ENCODE results near the gene ADAMTS17.

The ADAMTS17 gene

DNA sequence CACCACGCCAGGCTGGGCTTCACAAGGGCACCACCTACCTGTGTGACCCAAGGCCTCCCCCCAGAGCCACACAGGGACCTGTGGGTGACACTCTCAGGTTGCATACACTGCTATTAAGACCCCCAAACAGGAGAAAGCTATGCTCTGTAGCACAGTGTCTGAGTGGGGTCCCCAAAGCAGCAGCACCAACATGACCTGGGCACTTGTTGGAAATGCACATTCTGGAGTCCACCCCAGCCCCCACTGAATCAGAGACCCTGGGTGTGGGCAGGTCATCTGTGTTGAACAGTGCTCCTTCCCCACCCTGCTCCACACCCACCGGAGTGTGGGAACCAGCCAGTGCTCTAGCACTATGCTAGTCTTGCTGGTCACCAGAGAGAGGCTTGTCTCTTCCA is 76.1 kb downstream of the ADAMTS17 start:
- TF ChIP-seq, protein P1, sequence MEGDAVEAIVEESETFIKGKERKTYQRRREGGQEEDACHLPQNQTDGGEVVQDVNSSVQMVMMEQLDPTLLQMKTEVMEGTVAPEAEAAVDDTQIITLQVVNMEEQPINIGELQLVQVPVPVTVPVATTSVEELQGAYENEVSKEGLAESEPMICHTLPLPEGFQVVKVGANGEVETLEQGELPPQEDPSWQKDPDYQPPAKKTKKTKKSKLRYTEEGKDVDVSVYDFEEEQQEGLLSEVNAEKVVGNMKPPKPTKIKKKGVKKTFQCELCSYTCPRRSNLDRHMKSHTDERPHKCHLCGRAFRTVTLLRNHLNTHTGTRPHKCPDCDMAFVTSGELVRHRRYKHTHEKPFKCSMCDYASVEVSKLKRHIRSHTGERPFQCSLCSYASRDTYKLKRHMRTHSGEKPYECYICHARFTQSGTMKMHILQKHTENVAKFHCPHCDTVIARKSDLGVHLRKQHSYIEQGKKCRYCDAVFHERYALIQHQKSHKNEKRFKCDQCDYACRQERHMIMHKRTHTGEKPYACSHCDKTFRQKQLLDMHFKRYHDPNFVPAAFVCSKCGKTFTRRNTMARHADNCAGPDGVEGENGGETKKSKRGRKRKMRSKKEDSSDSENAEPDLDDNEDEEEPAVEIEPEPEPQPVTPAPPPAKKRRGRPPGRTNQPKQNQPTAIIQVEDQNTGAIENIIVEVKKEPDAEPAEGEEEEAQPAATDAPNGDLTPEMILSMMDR (IDR thresholded peaks at IDR 0.05; ENCODE audit: low read length, missing control alignments) = no peak
- no peak overlapping the region for H3K4me3 ChIP-seq (replicated peaks; ENCODE audit: low read depth, low read length)
- DNase-seq (ENCODE audit: low read depth) = no peak

DNA sequence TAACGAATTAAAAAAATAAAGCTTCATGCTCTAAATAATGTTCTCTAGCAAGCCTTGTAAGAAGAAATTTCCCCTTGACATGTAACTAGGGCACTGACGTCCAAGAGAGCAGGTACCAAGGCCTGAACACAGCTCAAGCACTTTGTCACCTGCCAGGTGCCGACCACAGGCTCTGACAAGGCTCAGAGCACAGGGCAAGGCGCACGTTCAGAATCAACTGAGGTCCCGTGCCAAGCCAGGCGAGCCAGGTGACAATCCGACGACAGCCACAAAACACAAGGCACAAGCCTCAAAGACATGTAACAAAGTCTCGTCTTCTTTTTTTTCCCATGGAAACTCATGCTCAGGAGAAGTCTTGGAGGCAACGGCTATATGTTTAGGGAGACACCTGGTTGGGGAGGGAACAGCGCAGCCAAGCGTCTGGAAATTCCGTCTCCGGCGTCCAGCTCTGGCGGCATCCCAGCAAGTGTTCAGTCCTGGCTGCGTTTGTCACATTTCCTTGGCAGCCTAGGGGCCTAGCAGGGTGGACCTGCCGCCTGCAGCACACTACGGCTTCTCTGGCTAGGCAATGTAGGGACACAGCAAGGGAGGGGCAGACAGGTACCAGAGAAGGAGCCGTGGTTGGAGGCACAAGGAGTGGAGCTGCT is 76.7 kb downstream of the ADAMTS17 start:
- no peak overlapping the region for H3K4me3 ChIP-seq (replicated peaks; ENCODE audit: low read depth, low read length)
- no peak for DNase-seq (ENCODE audit: low read depth)
- TF ChIP-seq, protein P1 (IDR thresholded peaks at IDR 0.05; ENCODE audit: low read length, missing control alignments) = no peak

DNA sequence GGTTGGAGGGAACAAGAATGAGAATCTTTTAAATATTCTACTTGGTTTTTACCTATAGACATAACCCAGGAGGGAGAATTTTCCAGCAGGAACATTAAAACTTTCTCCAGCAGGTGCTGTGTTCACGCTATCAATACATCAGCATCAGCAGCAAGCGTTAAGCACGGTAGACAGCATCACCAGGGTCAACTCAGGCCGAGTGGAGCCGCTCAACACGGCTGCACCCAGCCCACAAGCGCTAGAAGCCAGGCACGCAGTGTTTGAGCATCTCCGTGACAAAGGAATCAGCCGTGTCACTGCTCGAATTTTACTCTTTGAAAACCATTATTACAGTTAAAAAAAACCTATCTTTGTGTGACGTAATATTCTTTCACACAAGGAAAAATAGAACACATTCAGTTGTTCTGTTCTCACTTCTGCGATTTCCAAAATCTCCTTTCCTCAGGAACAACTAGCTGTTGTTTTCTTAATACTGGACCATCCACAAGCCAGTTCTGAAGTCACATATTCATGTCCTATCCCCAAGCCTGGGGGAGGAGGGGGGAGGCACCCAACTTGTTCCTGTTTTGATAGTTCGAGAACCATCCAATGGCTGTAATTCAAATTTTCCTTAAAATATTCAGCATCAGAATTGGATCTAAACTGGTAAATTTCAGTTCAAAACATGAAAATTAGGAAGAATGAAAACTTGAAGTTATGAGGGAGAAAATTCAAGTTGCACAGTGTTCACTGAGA is 77.9 kb downstream of the ADAMTS17 start:
- DNase-seq (ENCODE audit: low read depth) = no peak

DNA sequence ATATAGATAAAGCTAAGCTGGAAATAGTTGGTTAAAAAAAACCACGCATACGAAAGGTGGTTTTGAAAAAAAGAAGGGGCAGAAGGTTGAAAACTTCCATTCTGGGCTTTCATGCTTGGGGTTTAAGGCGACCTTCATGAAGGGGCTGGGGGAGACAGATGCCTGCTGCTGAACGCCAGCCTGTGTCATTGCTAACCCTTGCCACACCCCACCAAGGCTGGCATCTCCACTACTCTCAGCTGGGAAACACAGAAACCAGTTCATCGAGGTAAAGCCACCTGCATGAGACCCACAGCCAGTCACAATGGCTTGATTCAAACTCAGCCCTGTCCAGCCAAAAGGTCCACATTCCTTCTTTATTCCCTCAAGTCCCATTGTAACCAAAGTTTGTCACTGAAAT is 78.7 kb downstream of the ADAMTS17 start:
- no peak for DNase-seq (ENCODE audit: low read depth)
- no peak overlapping the region for H3K4me3 ChIP-seq (replicated peaks; ENCODE audit: low read depth, low read length)
- TF ChIP-seq, protein P1 (IDR thresholded peaks at IDR 0.05; ENCODE audit: low read length, missing control alignments) = no peak

More for the DNA sequence above, 77.9 kb downstream of the ADAMTS17 start:
- no peak overlapping the region for H3K4me3 ChIP-seq (replicated peaks; ENCODE audit: low read depth, low read length)
- TF ChIP-seq, protein P1 (IDR thresholded peaks at IDR 0.05; ENCODE audit: low read length, missing control alignments) = no peak

DNA sequence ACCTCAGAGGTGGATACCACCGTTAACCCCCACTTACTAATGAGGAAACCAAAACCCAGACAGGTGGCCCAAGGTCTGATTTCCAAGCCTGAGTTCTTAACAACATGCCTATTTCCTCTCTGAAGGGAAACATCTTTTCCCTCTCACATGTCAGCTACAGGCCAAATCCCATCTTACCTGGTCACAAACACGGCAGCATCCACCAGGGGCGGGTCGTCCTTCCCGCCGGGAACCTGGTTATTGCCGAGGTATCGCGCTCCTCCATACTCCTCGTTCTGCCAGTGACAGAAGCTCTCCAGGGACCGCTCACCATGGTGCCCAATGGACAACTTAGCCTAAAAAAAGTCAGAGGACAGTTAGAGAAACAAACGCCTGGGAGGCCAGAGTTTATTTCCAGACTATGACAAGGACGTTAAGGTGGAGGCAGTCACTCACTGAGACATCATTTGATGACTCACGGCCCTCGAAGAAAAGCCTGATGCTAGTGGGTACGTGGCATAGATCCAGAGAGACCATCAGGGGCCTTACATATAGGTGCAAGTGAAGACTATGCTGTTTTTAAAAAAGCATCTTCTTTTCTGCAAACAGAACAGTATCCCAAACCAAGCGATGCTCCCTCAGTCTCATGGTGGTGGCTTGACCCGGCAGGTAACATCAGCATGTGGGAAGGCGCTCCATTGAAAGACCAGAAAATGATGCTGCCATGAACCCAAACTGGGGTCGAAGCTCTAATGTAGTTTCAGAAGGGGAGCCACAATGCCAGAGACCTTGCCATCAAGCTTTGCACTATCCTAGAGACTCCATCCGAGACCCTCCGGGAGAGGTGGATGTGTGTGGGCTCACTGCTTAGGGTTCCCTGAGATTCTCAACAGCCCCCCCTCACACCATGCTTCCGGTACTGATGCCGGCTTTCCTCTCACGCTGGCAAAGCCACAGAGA is 80.2 kb downstream of the ADAMTS17 start:
- no peak overlapping the region for H3K4me3 ChIP-seq (replicated peaks; ENCODE audit: low read depth, low read length)
- DNase-seq (ENCODE audit: low read depth) = no peak
- TF ChIP-seq, protein P1 (IDR thresholded peaks at IDR 0.05; ENCODE audit: low read length, missing control alignments) = no peak

DNA sequence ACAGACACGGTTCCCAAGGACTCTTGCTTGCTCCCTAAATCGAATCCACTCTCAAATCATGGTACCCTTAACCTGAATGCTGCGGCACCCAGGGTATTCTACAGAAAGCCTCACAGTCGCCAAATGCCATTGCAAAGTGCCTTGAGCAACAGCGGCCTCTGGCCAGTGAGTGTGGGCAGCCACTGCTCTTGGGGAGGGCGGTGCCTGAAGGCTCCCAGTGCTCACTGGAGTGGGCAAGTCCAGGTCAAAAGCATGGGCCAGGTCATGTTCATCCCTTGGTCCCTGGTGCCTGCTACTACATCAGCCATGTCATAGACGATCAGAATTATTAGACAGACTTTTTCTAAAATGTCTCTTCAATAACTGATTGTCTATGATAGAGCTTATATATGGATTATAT is 82.5 kb downstream of the ADAMTS17 start:
- no peak for DNase-seq (ENCODE audit: low read depth)
- TF ChIP-seq, protein P1 (IDR thresholded peaks at IDR 0.05; ENCODE audit: low read length, missing control alignments) = no peak
- no peak overlapping the region for H3K4me3 ChIP-seq (replicated peaks; ENCODE audit: low read depth, low read length)
